ENCODE data around the gene EMID1. TPM values are rescaled to one million over a fixed set of nuclear protein-coding genes. Genes with fewer than 3 reads are reported as not detected.

Gene EMID1
- total RNA-seq, 1 donor from 2014 or later = 6.7 TPM

DNA sequence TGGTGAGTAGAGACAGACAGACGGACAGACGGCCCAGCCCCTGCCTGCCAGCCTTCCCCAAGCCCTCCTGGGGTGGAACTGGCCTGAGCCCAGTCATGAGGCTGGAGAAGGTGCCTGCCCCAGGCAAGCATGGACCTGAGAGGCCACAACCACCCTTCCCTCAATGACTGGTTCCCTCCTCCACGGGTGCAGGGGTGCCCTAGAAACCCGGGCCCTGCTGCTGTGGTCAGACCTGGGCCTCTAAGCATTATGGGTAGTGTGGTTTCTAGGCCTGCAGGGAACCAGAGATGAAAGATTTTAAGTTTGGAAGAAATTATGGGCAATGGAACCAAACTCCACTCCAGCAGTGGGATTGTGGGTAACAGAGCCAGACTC lies 48.6 kb downstream of the EMID1 start:
- no peak overlapping the region for H3K9ac ChIP-seq
- Mint-ChIP-seq H3K27me3 (ENCODE audit: insufficient read depth, low read depth) (no peaks in the 10 kb centered on the region), H3K4me1 (no peaks in the 10 kb centered on the region), H3K4me3 (no peak overlapping the region), H3K9me3 (no peaks in the 10 kb centered on the region), H3K36me3 (peaks cover 8% of the 10 kb centered on the region), H3K27ac (no peak overlapping the region)
- no peak for TF ChIP-seq EZH2phosphoT487 (IDR thresholded peaks at IDR 0.05)
- no peak overlapping the region for H3K4me2 ChIP-seq
- DNase-seq (ENCODE audit: low spot score) = no peak
- H3K9me3 ChIP-seq (ENCODE audit: low read depth) = no peaks in the 10 kb centered on the region
- no peaks in the 10 kb centered on the region for H3K27me3 ChIP-seq
- no peaks in the 10 kb centered on the region for H4K20me1 ChIP-seq (ENCODE audit: low read depth)
- H3K4me1 ChIP-seq = peaks cover 8% of the 10 kb centered on the region
- H3K36me3 ChIP-seq = no peaks in the 10 kb centered on the region
- H2AFZ ChIP-seq (replicated peaks) = no peak overlapping the region
- no peaks in the 10 kb centered on the region for H3K79me2 ChIP-seq (ENCODE audit: low read depth)
- no peak overlapping the region for H3K4me3 ChIP-seq
- no peaks in the 10 kb centered on the region for H3F3A ChIP-seq (ENCODE audit: low read depth)
- no peak overlapping the region for H3K27ac ChIP-seq

- H3K9ac ChIP-seq = no peak overlapping the region
- no peaks in the 10 kb centered on the region for H3K9me3 Mint-ChIP-seq
Observed at GRCh38 chr22:29255064-29255621, 49.4 kb downstream of the EMID1 start.

DNA sequence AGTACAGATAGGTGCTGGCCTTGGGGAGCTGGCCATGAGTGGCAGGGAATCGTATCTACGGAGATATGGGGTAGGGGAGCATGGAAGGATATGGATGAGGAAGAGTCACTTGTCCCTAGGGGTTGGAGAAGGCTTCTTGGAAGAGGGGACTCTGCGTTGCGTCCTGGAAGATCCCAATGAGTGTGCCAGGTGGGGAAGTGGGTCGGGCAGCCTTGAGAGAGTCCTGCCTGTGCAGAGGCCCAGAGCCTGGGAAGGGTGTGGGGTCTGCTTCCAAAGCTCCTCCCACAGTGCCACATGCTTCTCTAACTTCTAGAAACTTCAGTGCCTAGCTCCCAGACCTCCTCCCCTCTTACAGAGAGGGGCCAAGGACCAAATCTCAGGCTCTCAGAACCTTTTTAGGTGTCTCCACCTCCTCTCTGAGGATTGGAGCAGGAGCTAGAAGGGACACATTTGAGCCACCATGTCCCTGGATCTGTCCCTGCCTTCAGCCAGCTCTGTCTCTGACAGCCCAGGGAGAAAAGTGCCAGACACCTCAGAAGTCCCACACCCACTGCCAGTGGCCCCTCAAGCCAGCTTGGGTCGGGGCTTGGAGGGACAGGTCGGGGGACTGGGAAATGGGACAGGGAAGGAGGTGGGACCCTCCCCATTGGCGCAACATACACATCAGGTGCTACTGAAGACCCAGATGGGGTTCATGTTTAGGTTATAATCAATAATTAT lies 51.1 kb downstream of the EMID1 start:
- no peak for DNase-seq (ENCODE audit: low spot score)
- no peaks in the 10 kb centered on the region for H3K36me3 ChIP-seq
- H3K27me3 Mint-ChIP-seq (ENCODE audit: insufficient read depth, low read depth) = no peaks in the 10 kb centered on the region

More at GRCh38 chr22:29255064-29255621, 49.4 kb downstream of the EMID1 start:
- Histone ChIP-seq H3K4me1 (peaks cover 8% of the 10 kb centered on the region), H3K9me3 (ENCODE audit: low read depth) (no peaks in the 10 kb centered on the region), H3K79me2 (ENCODE audit: low read depth) (no peaks in the 10 kb centered on the region), H3K27me3 (no peaks in the 10 kb centered on the region), H4K20me1 (ENCODE audit: low read depth) (peaks cover 3% of the 10 kb centered on the region), H2AFZ (replicated peaks) (no peak overlapping the region), H3K4me3 (no peak overlapping the region), H3F3A (ENCODE audit: low read depth) (no peaks in the 10 kb centered on the region), H3K36me3 (no peaks in the 10 kb centered on the region), H3K27ac (no peak overlapping the region), H3K4me2 (no peak overlapping the region)
- TF ChIP-seq, protein P1, sequence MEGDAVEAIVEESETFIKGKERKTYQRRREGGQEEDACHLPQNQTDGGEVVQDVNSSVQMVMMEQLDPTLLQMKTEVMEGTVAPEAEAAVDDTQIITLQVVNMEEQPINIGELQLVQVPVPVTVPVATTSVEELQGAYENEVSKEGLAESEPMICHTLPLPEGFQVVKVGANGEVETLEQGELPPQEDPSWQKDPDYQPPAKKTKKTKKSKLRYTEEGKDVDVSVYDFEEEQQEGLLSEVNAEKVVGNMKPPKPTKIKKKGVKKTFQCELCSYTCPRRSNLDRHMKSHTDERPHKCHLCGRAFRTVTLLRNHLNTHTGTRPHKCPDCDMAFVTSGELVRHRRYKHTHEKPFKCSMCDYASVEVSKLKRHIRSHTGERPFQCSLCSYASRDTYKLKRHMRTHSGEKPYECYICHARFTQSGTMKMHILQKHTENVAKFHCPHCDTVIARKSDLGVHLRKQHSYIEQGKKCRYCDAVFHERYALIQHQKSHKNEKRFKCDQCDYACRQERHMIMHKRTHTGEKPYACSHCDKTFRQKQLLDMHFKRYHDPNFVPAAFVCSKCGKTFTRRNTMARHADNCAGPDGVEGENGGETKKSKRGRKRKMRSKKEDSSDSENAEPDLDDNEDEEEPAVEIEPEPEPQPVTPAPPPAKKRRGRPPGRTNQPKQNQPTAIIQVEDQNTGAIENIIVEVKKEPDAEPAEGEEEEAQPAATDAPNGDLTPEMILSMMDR (IDR thresholded peaks at IDR 0.05) = no peak
- no peak for TF ChIP-seq EZH2phosphoT487 (IDR thresholded peaks at IDR 0.05)
- no peak for TF ChIP-seq EZH2 (IDR thresholded peaks at IDR 0.05)
- Mint-ChIP-seq H3K36me3 (peaks cover 7% of the 10 kb centered on the region), H3K27ac (peak overlapping the region; percentile 4), H3K4me1 (no peaks in the 10 kb centered on the region), H3K4me3 (no peak overlapping the region), H3K27me3 (ENCODE audit: insufficient read depth, low read depth) (no peaks in the 10 kb centered on the region)
- no peak for DNase-seq (ENCODE audit: low spot score)

More for the DNA sequence above, 51.1 kb downstream of the EMID1 start:
- Histone ChIP-seq H3K4me3 (no peak overlapping the region), H3K9me3 (ENCODE audit: low read depth) (no peaks in the 10 kb centered on the region), H4K20me1 (ENCODE audit: low read depth) (peaks cover 3% of the 10 kb centered on the region), H3K4me2 (no peak overlapping the region), H3K4me1 (peaks cover 8% of the 10 kb centered on the region), H3K27me3 (no peaks in the 10 kb centered on the region), H3F3A (ENCODE audit: low read depth) (peaks cover 6% of the 10 kb centered on the region), H2AFZ (replicated peaks) (no peak overlapping the region), H3K9ac (no peak overlapping the region), H3K27ac (no peak overlapping the region), H3K79me2 (ENCODE audit: low read depth) (no peaks in the 10 kb centered on the region)
- H3K4me3 Mint-ChIP-seq = no peak overlapping the region
- no peaks in the 10 kb centered on the region for H3K4me1 Mint-ChIP-seq
- H3K9me3 Mint-ChIP-seq = no peaks in the 10 kb centered on the region
- H3K36me3 Mint-ChIP-seq = peaks cover 5% of the 10 kb centered on the region
- TF ChIP-seq, protein P1 (IDR thresholded peaks at IDR 0.05) = no peak
- TF ChIP-seq EZH2 (IDR thresholded peaks at IDR 0.05) = no peak
- no peak for TF ChIP-seq EZH2phosphoT487 (IDR thresholded peaks at IDR 0.05)
- no peak overlapping the region for H3K27ac Mint-ChIP-seq

Data from neural progenitor cell (in vitro differentiated cells).